HepG2 (cell line): ENCODE measurements around the gene AGAP1. TPM values are rescaled to one million over a fixed set of nuclear protein-coding genes. Genes with fewer than 3 reads are reported as not detected.

Experiments
- ELF4 ChIP-seq: sonication (generic); formaldehyde crosslinking; IDR thresholded peaks from 2 replicates; pipeline ENCODE4 v1.5.0; 2020; ENCODE audit warnings: missing genetic modification reagents, mild to moderate bottlenecking, moderate library complexity, borderline replicate concordance
- HDAC2 ChIP-seq: sonication (generic); formaldehyde crosslinking; IDR thresholded peaks from 2 replicates; pipeline ENCODE4 v1.4.0; 2020; ENCODE audit warnings: missing genetic modification reagents
- JDP2 ChIP-seq: sonication (generic); formaldehyde crosslinking; IDR thresholded peaks from 2 replicates; pipeline ENCODE4 v1.8.1; 2022; ENCODE audit warnings: missing genetic modification reagents, borderline replicate concordance
- MEIS2 ChIP-seq: sonication (generic); formaldehyde crosslinking; IDR thresholded peaks from 2 replicates; pipeline ENCODE4 v1.9.0; 2021; ENCODE audit warnings: mild to moderate bottlenecking, missing genetic modification reagents
- MTF2 ChIP-seq: sonication (generic); formaldehyde crosslinking; IDR thresholded peaks from 2 replicates; pipeline ENCODE4 v1.5.0; 2020; ENCODE audit warnings: missing genetic modification reagents, borderline replicate concordance
- NFKB2 ChIP-seq: sonication (generic); formaldehyde crosslinking; IDR thresholded peaks from 2 replicates; pipeline ENCODE4 v1.4.0; 2020; ENCODE audit warnings: missing genetic modification reagents, borderline replicate concordance
- NR2F1 ChIP-seq, 2 experiments: fragments of 450-650 bp in 1 of 2; formaldehyde crosslinking in 1 of 2; IDR thresholded peaks; 2 replicates each; pipeline versions ENCODE4 v1.5.0 to v1.6.1; 2016 to 2020; ENCODE audit warnings: mild to moderate bottlenecking in 1 of 2, missing compliant biosample characterization in 1 of 2, missing genetic modification reagents in 1 of 2, moderate library complexity in 1 of 2
- ONECUT2 ChIP-seq: sonication (generic); formaldehyde crosslinking; IDR thresholded peaks from 2 replicates; pipeline ENCODE4 v1.4.0; 2020; ENCODE audit warnings: missing genetic modification reagents
- RFXAP ChIP-seq: sonication (generic); formaldehyde crosslinking; IDR thresholded peaks from 2 replicates; pipeline ENCODE4 v1.4.0; 2020; ENCODE audit warnings: missing genetic modification reagents, borderline replicate concordance
- SOX13 ChIP-seq, 3 experiments: fragments of 450-650 bp in 1 of 3; sonication (generic) in 1 of 3; formaldehyde crosslinking in 1 of 3; IDR thresholded peaks in 2 of 3; conservative IDR thresholded peaks in 1 of 3; 2 replicates each; pipeline versions ENCODE4 v1.5.0 to v1.6.1; 2016 to 2020; ENCODE audit warnings: antibody characterized with exemption in 1 of 3, mild to moderate bottlenecking in 1 of 3, missing compliant biosample characterization in 1 of 3, missing genetic modification reagents in 1 of 3, moderate library complexity in 1 of 3
- ZKSCAN1 ChIP-seq: fragments of 150-350 bp; IDR thresholded peaks from 2 replicates; pipeline ENCODE4 v1.6.1; 2014; ENCODE audit warnings: low read length
- ZNF10 ChIP-seq: sonication (generic); formaldehyde crosslinking; IDR thresholded peaks from 2 replicates; pipeline ENCODE4 v1.4.0; 2020; ENCODE audit warnings: mild to moderate bottlenecking, low read depth, missing genetic modification reagents, borderline replicate concordance
- ZNF670 ChIP-seq: sonication (generic); formaldehyde crosslinking; IDR thresholded peaks from 2 replicates; pipeline ENCODE4 v1.8.0; 2022; ENCODE audit warnings: mild to moderate bottlenecking, missing genetic modification reagents, borderline replicate concordance
- ZSCAN21 ChIP-seq: sonication (generic); formaldehyde crosslinking; IDR thresholded peaks from 2 replicates; pipeline ENCODE4 v1.8.0; 2022; ENCODE audit warnings: mild to moderate bottlenecking, missing genetic modification reagents, moderate library complexity, borderline replicate concordance
- polyA plus RNA-seq, 8 experiments: library from polyadenylated mRNA; depleted of rRNA in 3 of 8; stranded (reverse) in 7 of 8; unstranded in 1 of 8; fragments of >200 nt; fragmentation: Illumina TruSeq in 4 of 8; extraction: Trizol in 4 of 8; gene quantifications; 2 replicates each; pipeline versions ENCODE4 v1.2.1 to v1.2.3, GENCODE V29; 2011 to 2016; ENCODE audit warnings: low read depth in 4 of 8, missing spikeins in 1 of 8, mixed read lengths in 1 of 8; ENCODE audit not compliant: insufficient read depth in 1 of 8
- total RNA-seq, 5 experiments: library from RNA; depleted of rRNA; stranded (reverse); fragments of >200 nt; fragmentation: Illumina TruSeq; extraction: Trizol; gene quantifications; 2 replicates each; pipeline ENCODE4 v1.2.3, GENCODE V29; 2016; ENCODE audit warnings: low read depth in 1 of 5
- TF ChIP-seq, protein P1 (sequence below): sonication (generic); formaldehyde crosslinking; IDR thresholded peaks from 2 replicates; pipeline ENCODE4 v1.9.0; 2021; ENCODE audit warnings: missing genetic modification reagents, borderline replicate concordance
- TF ChIP-seq, protein P2 (sequence below): sonication (generic); formaldehyde crosslinking; IDR thresholded peaks from 2 replicates; pipeline ENCODE4; 2020; ENCODE audit warnings: missing genetic modification reagents, mild to moderate bottlenecking, borderline replicate concordance
- TF ChIP-seq, protein P3 (sequence below): sonication (generic); formaldehyde crosslinking; IDR thresholded peaks from 2 replicates; pipeline ENCODE4 v1.4.0; 2020; ENCODE audit warnings: missing genetic modification reagents
- TF ChIP-seq, protein P4 (sequence below): sonication (generic); formaldehyde crosslinking; IDR thresholded peaks from 2 replicates; pipeline ENCODE4 v1.4.0; 2020; ENCODE audit warnings: missing genetic modification reagents, borderline replicate concordance

The AGAP1 gene
- total and polyA plus RNA-seq, 2 of the 13 experiments (the other 11 are each of a cell fraction or from before 2014, with no cell fraction given) = 21.2 to 32.7 TPM

DNA sequence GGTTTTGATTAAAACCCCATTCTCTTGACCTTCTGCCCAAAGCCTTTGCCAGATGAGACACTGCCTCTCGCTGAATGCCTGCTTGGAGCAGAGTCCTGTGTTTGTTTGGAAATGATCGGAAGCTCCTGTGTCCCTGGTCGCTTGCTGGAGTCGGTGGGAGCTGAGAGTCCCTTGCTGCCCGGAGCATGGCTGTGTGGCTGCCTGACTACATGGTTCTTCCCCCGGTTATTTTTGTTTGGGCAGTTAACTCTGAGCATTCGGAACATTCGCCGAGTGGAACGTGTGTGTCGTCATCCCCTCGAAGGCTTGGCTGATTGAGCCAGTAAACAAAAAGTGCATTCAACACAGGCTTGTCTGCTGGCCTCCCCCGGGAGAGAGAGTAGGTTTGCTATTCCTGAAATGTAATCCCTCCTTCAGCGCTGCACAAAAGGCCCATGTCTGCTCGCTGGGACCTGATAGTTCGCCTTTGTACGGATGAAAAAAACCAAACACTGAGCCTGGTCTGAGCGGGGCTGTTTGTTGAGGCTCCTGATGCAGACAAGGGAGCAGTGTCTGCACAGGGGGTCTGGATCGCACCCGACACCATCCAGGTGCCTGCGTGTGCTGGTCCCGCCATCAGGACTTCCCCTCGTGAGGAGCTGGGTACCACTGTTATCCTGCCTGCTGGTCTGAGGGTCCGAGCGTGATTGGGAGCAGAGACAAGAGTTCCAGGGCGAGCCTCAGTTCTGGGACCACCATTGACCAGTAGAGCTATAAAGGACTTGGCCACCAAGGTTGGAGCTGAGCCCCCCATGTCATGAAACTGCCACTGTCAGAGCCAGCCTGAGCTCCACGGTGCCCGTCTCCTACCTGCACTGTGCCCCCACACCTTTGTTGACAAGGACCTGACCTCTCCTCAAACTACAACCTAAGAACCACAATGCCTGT is 83.8 kb downstream of the AGAP1 start (continued):
- TF ChIP-seq, protein P1, sequence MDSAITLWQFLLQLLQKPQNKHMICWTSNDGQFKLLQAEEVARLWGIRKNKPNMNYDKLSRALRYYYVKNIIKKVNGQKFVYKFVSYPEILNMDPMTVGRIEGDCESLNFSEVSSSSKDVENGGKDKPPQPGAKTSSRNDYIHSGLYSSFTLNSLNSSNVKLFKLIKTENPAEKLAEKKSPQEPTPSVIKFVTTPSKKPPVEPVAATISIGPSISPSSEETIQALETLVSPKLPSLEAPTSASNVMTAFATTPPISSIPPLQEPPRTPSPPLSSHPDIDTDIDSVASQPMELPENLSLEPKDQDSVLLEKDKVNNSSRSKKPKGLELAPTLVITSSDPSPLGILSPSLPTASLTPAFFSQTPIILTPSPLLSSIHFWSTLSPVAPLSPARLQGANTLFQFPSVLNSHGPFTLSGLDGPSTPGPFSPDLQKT (CRISPR knock-in tag) = no peak
- TF ChIP-seq ZKSCAN1 (no peak), RFXAP (CRISPR knock-in tag) (peak; percentile 26; the same call in 1 of the 2 replicates), NFKB2 (no peak), ELF4 (CRISPR knock-in tag) (no peak), MTF2 (no peak), ZNF10 (CRISPR knock-in tag) (no peak), NR2F1 (CRISPR knock-in tag; IDR thresholded peaks at IDR 0.05) (no peak), ZNF670 (peak; percentile 30; the same call in 1 of the 2 replicates), ONECUT2 (no peak), HDAC2 (CRISPR knock-in tag) (0 out of 2 replicates have a peak, but pooled peaks have one; percentile 13), MEIS2 (CRISPR knock-in tag) (no peak), JDP2 (CRISPR knock-in tag) (no peak), SOX13 (IDR thresholded peaks at IDR 0.05) (no peak), SOX13 (CRISPR knock-in tag; conservative IDR thresholded peaks at IDR 0.05 in 1 of 2, IDR thresholded peaks at IDR 0.05 in 1 of 2) (peak in 1 of 2 experiments; percentile 72; a peak in 2 of 4 replicates), ZSCAN21 (CRISPR knock-in tag) (0 out of 2 replicates have a peak, but pooled peaks have one; percentile 26)
- TF ChIP-seq, protein P2, sequence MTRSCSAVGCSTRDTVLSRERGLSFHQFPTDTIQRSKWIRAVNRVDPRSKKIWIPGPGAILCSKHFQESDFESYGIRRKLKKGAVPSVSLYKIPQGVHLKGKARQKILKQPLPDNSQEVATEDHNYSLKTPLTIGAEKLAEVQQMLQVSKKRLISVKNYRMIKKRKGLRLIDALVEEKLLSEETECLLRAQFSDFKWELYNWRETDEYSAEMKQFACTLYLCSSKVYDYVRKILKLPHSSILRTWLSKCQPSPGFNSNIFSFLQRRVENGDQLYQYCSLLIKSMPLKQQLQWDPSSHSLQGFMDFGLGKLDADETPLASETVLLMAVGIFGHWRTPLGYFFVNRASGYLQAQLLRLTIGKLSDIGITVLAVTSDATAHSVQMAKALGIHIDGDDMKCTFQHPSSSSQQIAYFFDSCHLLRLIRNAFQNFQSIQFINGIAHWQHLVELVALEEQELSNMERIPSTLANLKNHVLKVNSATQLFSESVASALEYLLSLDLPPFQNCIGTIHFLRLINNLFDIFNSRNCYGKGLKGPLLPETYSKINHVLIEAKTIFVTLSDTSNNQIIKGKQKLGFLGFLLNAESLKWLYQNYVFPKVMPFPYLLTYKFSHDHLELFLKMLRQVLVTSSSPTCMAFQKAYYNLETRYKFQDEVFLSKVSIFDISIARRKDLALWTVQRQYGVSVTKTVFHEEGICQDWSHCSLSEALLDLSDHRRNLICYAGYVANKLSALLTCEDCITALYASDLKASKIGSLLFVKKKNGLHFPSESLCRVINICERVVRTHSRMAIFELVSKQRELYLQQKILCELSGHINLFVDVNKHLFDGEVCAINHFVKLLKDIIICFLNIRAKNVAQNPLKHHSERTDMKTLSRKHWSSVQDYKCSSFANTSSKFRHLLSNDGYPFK = peak; percentile 60; the same call in 1 of the 2 replicates
- TF ChIP-seq, protein P3, sequence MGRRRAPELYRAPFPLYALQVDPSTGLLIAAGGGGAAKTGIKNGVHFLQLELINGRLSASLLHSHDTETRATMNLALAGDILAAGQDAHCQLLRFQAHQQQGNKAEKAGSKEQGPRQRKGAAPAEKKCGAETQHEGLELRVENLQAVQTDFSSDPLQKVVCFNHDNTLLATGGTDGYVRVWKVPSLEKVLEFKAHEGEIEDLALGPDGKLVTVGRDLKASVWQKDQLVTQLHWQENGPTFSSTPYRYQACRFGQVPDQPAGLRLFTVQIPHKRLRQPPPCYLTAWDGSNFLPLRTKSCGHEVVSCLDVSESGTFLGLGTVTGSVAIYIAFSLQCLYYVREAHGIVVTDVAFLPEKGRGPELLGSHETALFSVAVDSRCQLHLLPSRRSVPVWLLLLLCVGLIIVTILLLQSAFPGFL (CRISPR knock-in tag) = no peak
- TF ChIP-seq, protein P4, sequence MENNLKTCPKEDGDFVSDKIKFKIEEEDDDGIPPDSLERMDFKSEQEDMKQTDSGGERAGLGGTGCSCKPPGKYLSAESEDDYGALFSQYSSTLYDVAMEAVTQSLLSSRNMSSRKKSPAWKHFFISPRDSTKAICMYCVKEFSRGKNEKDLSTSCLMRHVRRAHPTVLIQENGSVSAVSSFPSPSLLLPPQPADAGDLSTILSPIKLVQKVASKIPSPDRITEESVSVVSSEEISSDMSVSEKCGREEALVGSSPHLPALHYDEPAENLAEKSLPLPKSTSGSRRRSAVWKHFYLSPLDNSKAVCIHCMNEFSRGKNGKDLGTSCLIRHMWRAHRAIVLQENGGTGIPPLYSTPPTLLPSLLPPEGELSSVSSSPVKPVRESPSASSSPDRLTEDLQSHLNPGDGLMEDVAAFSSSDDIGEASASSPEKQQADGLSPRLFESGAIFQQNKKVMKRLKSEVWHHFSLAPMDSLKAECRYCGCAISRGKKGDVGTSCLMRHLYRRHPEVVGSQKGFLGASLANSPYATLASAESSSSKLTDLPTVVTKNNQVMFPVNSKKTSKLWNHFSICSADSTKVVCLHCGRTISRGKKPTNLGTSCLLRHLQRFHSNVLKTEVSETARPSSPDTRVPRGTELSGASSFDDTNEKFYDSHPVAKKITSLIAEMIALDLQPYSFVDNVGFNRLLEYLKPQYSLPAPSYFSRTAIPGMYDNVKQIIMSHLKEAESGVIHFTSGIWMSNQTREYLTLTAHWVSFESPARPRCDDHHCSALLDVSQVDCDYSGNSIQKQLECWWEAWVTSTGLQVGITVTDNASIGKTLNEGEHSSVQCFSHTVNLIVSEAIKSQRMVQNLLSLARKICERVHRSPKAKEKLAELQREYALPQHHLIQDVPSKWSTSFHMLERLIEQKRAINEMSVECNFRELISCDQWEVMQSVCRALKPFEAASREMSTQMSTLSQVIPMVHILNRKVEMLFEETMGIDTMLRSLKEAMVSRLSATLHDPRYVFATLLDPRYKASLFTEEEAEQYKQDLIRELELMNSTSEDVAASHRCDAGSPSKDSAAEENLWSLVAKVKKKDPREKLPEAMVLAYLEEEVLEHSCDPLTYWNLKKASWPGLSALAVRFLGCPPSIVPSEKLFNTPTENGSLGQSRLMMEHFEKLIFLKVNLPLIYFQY (CRISPR knock-in tag) = no peak
